Stomach (tissue), 9 donors: Measurements from ENCODE around the gene CHRM4. TPM values are rescaled to one million over a fixed set of nuclear protein-coding genes. Genes with fewer than 3 reads are reported as not detected.

Experiments
- DNase-seq, 2 donors: peaks; one replicate each; pipeline versions ENCODE4 v3.0.0 to v3.0.0-alpha.2; 2013 to 2019
- H3K27ac ChIP-seq, 5 donors: fragments of 200-600 bp in 4 of 5; sonication (generic) in 4 of 5; one replicate each; pipeline ENCODE4 v1.5.1; 2013 to 2019; ENCODE audit warnings: mild to moderate bottlenecking in 1 of 5, moderate library complexity in 1 of 5
- H3K27me3 ChIP-seq, 3 donors: fragments of 200-600 bp; sonication (generic); one replicate each; pipeline ENCODE4 v1.5.1; 2017 to 2019; ENCODE audit warnings: mixed run types in 1 of 3
- H3K36me3 ChIP-seq, 4 donors: fragments of 200-600 bp; sonication (generic); 1 replicate in 3 of 4; 2 replicates in 1 of 4; pipeline ENCODE4 v1.5.1; 2016 to 2019
- H3K4me1 ChIP-seq, 4 donors: fragments of 200-600 bp; sonication (generic); one replicate each; pipeline ENCODE4 v1.5.1; 2016 to 2019
- H3K4me3 ChIP-seq, 4 donors: fragments of 200-600 bp; sonication (generic) in 3 of 4; one replicate each; pipeline ENCODE4 v1.5.1; 2016 to 2019; ENCODE audit warnings: mild to moderate bottlenecking in 1 of 4
- H3K9me3 ChIP-seq, 4 donors: fragments of 200-600 bp; sonication (generic); one replicate each; pipeline ENCODE4 v1.5.1; 2016 to 2019
- CTCF ChIP-seq, 7 experiments: fragments of 450-650 bp in 4 of 7; fragments of 200-600 bp in 3 of 7; sonication (generic) in 3 of 7; IDR thresholded peaks; one replicate each; pipeline ENCODE4 v1.5.1; 2016 to 2019; ENCODE audit warnings: antibody characterized with exemption in 7 of 7, control low read depth in 2 of 7, mild to moderate bottlenecking in 1 of 7
- EP300 ChIP-seq: sonication (generic); formaldehyde crosslinking; IDR thresholded peaks from one replicate; pipeline ENCODE4 v1.6.1; 2017; ENCODE audit warnings: antibody characterized with exemption
- POLR2A ChIP-seq, 4 donors: fragments of 450-650 bp; IDR thresholded peaks; one replicate each; pipeline ENCODE4 v1.6.1; 2016; ENCODE audit warnings: antibody characterized with exemption in 4 of 4, control low read depth in 2 of 4, mild to moderate bottlenecking in 1 of 4, moderate library complexity in 1 of 4
- POLR2AphosphoS5 ChIP-seq, 3 donors: sonication (generic); formaldehyde crosslinking; IDR thresholded peaks; one replicate each; pipeline ENCODE4 v1.6.1; 2016; ENCODE audit warnings: antibody characterized with exemption in 3 of 3
- WGBS, 5 donors: extraction: QIAGEN DNeasy Blood & Tissue Kit in 3 of 5; methylation state at CpG; one replicate each; pipeline versions ENCODE4 v1.1.5 to v1.1.7; 2013 to 2018; 5-methylcytosine and 5-hydroxymethylcytosine counted together
- intact Hi-C: fragments of 100-400 bp; cut with DNase I; formaldehyde crosslinking; loops from one replicate; pipeline ENCODE4 v1.15.1; 2023; ENCODE audit warnings: low total_unique reads
- polyA plus RNA-seq, 3 donors: library from polyadenylated mRNA; stranded (reverse); fragments of 200-250 nt; gene quantifications; one replicate each; pipeline ENCODE4 v1.2.3, GENCODE V29; 2013
- total RNA-seq, 5 donors: library from RNA; depleted of rRNA; stranded (reverse); fragments of >200 nt; gene quantifications; one replicate each; pipeline versions ENCODE4 v1.1.0 to v1.2.3, GENCODE V29; 2014 to 2016
- donor health status: healthy with polysubstance abuse.
- donor health status: Bipolar disorder and iron deficiency.
- donor health status: healthy.

Gene CHRM4
- total and polyA plus RNA-seq, 8 donors = 0.37 to 2.8 TPM; not detected in 6

DNA sequence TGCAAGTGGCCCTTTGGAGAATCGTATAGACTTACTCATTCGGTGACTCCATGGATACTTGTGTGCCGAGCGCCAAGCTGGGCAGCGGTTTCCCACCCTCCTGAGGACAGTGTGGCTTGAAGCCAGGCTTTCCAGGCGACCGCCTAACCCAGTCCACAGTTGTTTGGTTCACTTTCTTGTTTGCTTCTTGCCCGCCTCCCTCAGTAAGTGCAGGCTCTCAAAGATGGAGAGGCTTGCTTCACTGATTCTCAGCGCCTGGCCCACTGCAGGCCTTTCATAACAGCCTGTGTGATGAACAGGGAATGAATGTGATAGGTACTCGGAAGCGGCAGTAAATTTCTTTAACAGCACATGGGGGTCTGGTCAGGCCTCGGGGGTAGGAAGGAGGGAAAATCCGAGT, 21.3 kb downstream of the CHRM4 start:
- DNase-seq = no peak
- Histone ChIP-seq H3K9me3 (no peaks in the 10 kb centered on the region), H3K4me3 (no peak overlapping the region), H3K4me1 (peaks cover 0 to 17% (median 13%) of the 10 kb centered on the region in 4 donors), H3K27me3 (no peaks in the 10 kb centered on the region), H3K27ac (no peak overlapping the region), H3K36me3 (peaks cover 50 to 83% (median 78%) of the 10 kb centered on the region in 4 donors)
- TF ChIP-seq POLR2A (IDR thresholded peaks at IDR 0.05) (no peak), EP300 (no peak), POLR2AphosphoS5 (IDR thresholded peaks at IDR 0.05) (no peak), CTCF (IDR thresholded peaks at IDR 0.05) (no peak)
- WGBS, 5 donors = 83 to 92% (median 90%) methylated on average over 13 of the region's 13 CpGs
- intact Hi-C loops = no loop called here

- Histone ChIP-seq H3K4me1 (peaks cover 0 to 19% (median 13%) of the 10 kb centered on the region in 4 donors), H3K36me3 (peaks cover 44 to 77% (median 72%) of the 10 kb centered on the region in 4 donors), H3K27ac (no peak overlapping the region), H3K9me3 (no peaks in the 10 kb centered on the region), H3K4me3 (no peak overlapping the region), H3K27me3 (no peaks in the 10 kb centered on the region)
- no peak for TF ChIP-seq POLR2AphosphoS5 (IDR thresholded peaks at IDR 0.05)
- TF ChIP-seq EP300 = no peak
- peak in 5 of 7 experiments; percentile 63 to 90 (median 83) for TF ChIP-seq CTCF (IDR thresholded peaks at IDR 0.05)
- no peak for TF ChIP-seq POLR2A (IDR thresholded peaks at IDR 0.05)
- 62 to 78% (median 67%) methylated on average over 17 to 25 of the region's 25 CpGs for WGBS, 5 donors
- intact Hi-C loops = no loop called here
- peak; percentile 67 to 86 for DNase-seq
Observed at GRCh38 chr11:46369458-46370152, 22.0 kb downstream of the CHRM4 start.

GRCh38 chr11:46367916-46368267, 23.7 kb downstream of the CHRM4 start:
- WGBS, 5 donors = 51 to 74% (median 70%) methylated on average over 11 to 12 of the region's 12 CpGs
- H3K9me3 ChIP-seq = no peaks in the 10 kb centered on the region
- intact Hi-C loops = no loop called here
- H3K4me3 ChIP-seq = no peak overlapping the region
- H3K27me3 ChIP-seq = no peaks in the 10 kb centered on the region
- no peak for DNase-seq
- H3K4me1 ChIP-seq = peaks cover 12 to 36% (median 27%) of the 10 kb centered on the region in 4 donors
- H3K36me3 ChIP-seq = peaks cover 30 to 60% (median 56%) of the 10 kb centered on the region in 4 donors
- peak overlapping the region in 2 of 5 donors; percentile 36 to 47 for H3K27ac ChIP-seq
- TF ChIP-seq POLR2AphosphoS5 (IDR thresholded peaks at IDR 0.05) (no peak), POLR2A (IDR thresholded peaks at IDR 0.05) (no peak), CTCF (IDR thresholded peaks at IDR 0.05) (peak in 1 of 7 experiments; percentile 31), EP300 (no peak)

DNA sequence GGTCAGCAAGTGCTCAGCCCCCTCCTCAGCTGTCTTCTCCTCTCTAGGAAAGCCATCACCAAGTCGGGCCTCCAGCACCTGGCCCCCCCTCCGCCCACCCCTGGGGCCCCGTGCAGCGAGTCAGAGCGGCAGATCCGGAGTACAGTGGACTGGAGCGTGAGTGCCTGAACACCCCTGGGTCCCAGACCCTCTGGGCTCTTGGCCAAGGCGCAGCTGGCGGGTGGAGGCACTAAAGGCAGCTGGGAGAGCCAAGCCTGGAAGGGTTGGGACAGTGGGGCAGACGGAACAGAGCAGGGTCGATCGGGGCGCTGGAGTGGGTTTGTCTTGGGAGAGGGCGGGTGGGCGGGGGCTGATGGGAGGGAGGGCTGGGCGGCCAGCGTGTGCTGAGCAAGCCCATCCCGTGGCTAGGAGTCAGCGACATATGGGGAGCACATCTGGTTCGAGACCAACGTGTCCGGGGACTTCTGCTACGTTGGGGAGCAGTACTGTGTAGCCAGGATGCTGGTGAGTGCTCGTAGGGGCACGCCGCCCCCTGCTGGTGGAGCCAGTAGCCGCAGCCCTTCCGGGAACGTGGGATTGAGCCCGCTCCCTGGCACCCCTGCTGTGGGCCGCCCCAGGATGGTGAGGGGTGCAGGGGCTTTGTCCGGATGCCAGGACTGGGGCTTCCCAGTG, 24.2 kb downstream of the CHRM4 start:
- TF ChIP-seq POLR2AphosphoS5 (IDR thresholded peaks at IDR 0.05) (peak in 2 of 3 donors; percentile 24 to 57), CTCF (IDR thresholded peaks at IDR 0.05) (peak in 5 of 7 experiments; percentile 74 to 95 (median 92)), EP300 (no peak), POLR2A (IDR thresholded peaks at IDR 0.05) (no peak)
- no peak overlapping the region for H3K4me3 ChIP-seq
- no peaks in the 10 kb centered on the region for H3K27me3 ChIP-seq
- intact Hi-C loops = no loop called here
- H3K27ac ChIP-seq = peak overlapping the region in 3 of 5 donors; percentile 14 to 47 (median 36)
- peaks cover 17 to 41% (median 32%) of the 10 kb centered on the region in 4 donors for H3K4me1 ChIP-seq
- WGBS, 5 donors = 10 to 32% (median 28%) methylated on average over 15 to 32 of the region's 32 CpGs
- peaks cover 26 to 55% (median 51%) of the 10 kb centered on the region in 4 donors for H3K36me3 ChIP-seq
- DNase-seq = peak; percentile 78 to 88
- no peaks in the 10 kb centered on the region for H3K9me3 ChIP-seq
